Suppressor macrophage treated with lipopolysaccharide for 4 hours (primary cell): ENCODE data around the gene NAB2.

ENCODE experiments used
- DNase-seq: peaks from one replicate; pipeline ENCODE4 v3.0.0-alpha.2; 2020

The NAB2 gene

GRCh38 chr12:57138526-57139272 is 49.8 kb downstream of the NAB2 start:
- DNase-seq: peak; percentile 87

GRCh38 chr12:57139796-57140649 is 51.1 kb downstream of the NAB2 start:
- DNase-seq: no peak

- no peak for DNase-seq
Observed at GRCh38 chr12:57141249-57141648, 52.3 kb downstream of the NAB2 start.

GRCh38 chr12:57142121-57142520 is 53.2 kb downstream of the NAB2 start:
- DNase-seq: no peak

DNA sequence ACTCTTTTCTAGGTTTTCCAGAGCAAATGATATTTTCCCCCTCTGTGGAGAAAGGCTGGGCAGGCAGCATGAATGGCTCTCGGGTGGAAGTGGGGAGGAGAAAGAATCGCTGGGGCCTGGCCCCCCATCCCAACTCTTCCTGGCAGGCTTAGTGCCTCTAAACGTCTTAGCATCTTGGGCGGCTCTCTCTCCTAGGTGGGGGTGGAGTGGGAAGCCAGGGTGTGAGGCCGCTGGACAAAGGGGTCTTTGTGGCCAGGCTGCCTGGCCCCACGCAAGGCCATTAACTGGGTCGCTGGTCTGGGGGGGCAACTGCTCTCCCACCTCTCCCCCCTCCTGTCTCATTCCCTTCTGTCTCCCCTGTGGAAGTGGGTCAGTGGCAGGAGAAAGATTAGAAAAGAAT is 53.8 kb downstream of the NAB2 start:
- no peak for DNase-seq

DNA sequence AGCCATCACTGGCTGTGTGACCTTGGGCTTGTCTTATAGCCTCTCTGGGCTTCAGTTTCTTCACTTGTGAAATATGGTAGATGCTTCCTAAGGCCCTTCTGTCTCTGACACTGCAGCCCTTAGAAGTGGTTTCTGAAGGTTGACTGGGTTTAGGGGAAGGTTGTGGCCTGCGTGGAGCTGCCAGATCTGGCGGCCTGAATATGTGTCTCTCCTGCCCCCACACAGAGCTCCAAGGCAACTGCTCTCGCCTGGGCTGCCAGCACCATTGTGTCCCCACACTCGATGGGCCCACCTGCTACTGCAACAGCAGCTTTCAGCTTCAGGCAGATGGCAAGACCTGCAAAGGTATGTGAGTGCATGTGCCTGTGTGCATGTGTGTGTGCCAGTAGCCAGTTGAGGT is 54.5 kb downstream of the NAB2 start:
- DNase-seq: no peak
